PC-3 (cell line): ENCODE results near the gene POLR2E. TPM values are rescaled to one million over a fixed set of nuclear protein-coding genes. Genes with fewer than 3 reads are reported as not detected.
A peak's percentile ranks its signal among the peaks of the same experiment; 100 is the strongest.

ENCODE experiments used
- ATAC-seq: fragments of 200-7000 bp; cut with Tn5 transposase; 2 replicates; pipeline ENCODE4 v1.9.1; 2020; ENCODE audit warnings: mild to moderate bottlenecking, moderate library complexity
- BruUV-seq: library from RNA; stranded (reverse); fragments of 400-500 nt; replicated peaks from 2 replicates; lab custom pipeline; 2021; lab: Mats Ljungman, UMichigan
- CTCF ChIA-PET: fragments of 300-600 bp; sonication (Branson Sonifier 250); formaldehyde crosslinking; loops from one replicate; lab custom pipeline; 2022; ENCODE audit warnings: antibody characterized with exemption; lab: Charles Lee
- POLR2A ChIA-PET: fragments of 300-600 bp; sonication (Branson Sonifier 250); formaldehyde crosslinking; loops from one replicate; lab custom pipeline; 2022; ENCODE audit warnings: antibody characterized with exemption; ENCODE audit not compliant: unreplicated experiment; lab: Charles Lee
- DNase-seq: peaks from one replicate; pipeline ENCODE4 v3.0.0-alpha.2; 2015
- H2AFZ ChIP-seq: fragments of 300-600 bp; sonication (generic); 2 replicates; pipeline ENCODE4 v1.6.0; 2016; ENCODE audit warnings: antibody characterized with exemption, low read length
- H3F3A ChIP-seq: fragments of 300-600 bp; sonication (generic); one replicate; pipeline ENCODE4 v1.6.0; 2017; ENCODE audit warnings: antibody characterized with exemption, low read length, control low read depth, mild to moderate bottlenecking; ENCODE audit not compliant: unreplicated experiment
- H3K27ac ChIP-seq: fragments of 300-600 bp; sonication (generic); 2 replicates; pipeline ENCODE4 v1.5.1; 2016; ENCODE audit warnings: mild to moderate bottlenecking, low read length
- H3K27me3 ChIP-seq: fragments of 300-600 bp; sonication (generic); 2 replicates; pipeline ENCODE4 v1.6.1; 2016; ENCODE audit warnings: low read length, mixed read lengths
- H3K36me3 ChIP-seq: fragments of 300-600 bp; sonication (generic); 2 replicates; pipeline ENCODE4 v1.6.1; 2016; ENCODE audit warnings: low read depth, mixed run types, low read length, mixed read lengths
- H3K4me1 ChIP-seq: fragments of 300-600 bp; sonication (generic); 2 replicates; pipeline ENCODE4 v1.5.1; 2016; ENCODE audit warnings: low read length; ENCODE audit not compliant: insufficient read depth
- H3K4me2 ChIP-seq: fragments of 300-600 bp; sonication (generic); 2 replicates; pipeline ENCODE4 v1.6.0; 2016; ENCODE audit warnings: low read length
- H3K4me3 ChIP-seq: fragments of 300-600 bp; sonication (generic); 2 replicates; pipeline ENCODE4 v1.5.1; 2016; ENCODE audit warnings: mild to moderate bottlenecking, low read length, mixed read lengths
- H3K79me2 ChIP-seq: fragments of 300-600 bp; sonication (generic); 2 replicates; pipeline ENCODE4 v1.6.1; 2017; ENCODE audit warnings: low read length, mixed read lengths
- H3K9ac ChIP-seq: fragments of 300-600 bp; sonication (generic); 2 replicates; pipeline ENCODE4 v1.6.0; 2016; ENCODE audit warnings: mild to moderate bottlenecking, low read length
- H3K9me2 ChIP-seq: fragments of 300-600 bp; sonication (generic); replicated peaks from 2 replicates; pipeline ENCODE4 v1.6.1; 2016; ENCODE audit warnings: mixed run types, low read length, mixed read lengths
- H3K9me3 ChIP-seq: fragments of 300-600 bp; sonication (generic); 2 replicates; pipeline ENCODE4 v1.6.1; 2016; ENCODE audit warnings: low read length, mixed read lengths
- H4K20me1 ChIP-seq: fragments of 300-600 bp; sonication (generic); 2 replicates; pipeline ENCODE4 v1.6.1; 2016; ENCODE audit warnings: low read length, mixed read lengths
- EZH2 ChIP-seq: fragments of 300-600 bp; sonication (generic); IDR thresholded peaks from one replicate; pipeline ENCODE4 v1.6.1; 2017; ENCODE audit warnings: antibody characterized with exemption, mild to moderate bottlenecking, low read length; ENCODE audit not compliant: unreplicated experiment
- EZH2phosphoT487 ChIP-seq: fragments of 300-600 bp; sonication (generic); IDR thresholded peaks from 2 replicates; pipeline ENCODE4 v1.6.1; 2018; ENCODE audit warnings: mild to moderate bottlenecking, antibody characterized with exemption, low read length, borderline replicate concordance
- intact Hi-C: fragments of 100-400 bp; cut with micrococcal nuclease; formaldehyde crosslinking; loops from 2 replicates; pipeline ENCODE4 v1.9.0; 2023
- total RNA-seq: library from RNA; depleted of rRNA; stranded (reverse); fragments of >200 nt; gene quantifications from 2 replicates; pipeline ENCODE4 v1.2.3, GENCODE V29; 2014
- TF ChIP-seq, protein P1 (sequence below): fragments of 300-600 bp; sonication (generic); conservative IDR thresholded peaks from 2 replicates; pipeline ENCODE4 v1.5.1; 2017; ENCODE audit warnings: antibody characterized with exemption, low read depth, mild to moderate bottlenecking, low read length

POLR2E gene
- total RNA-seq, 1 experiment from 2014 or later, result 375 TPM

DNA sequence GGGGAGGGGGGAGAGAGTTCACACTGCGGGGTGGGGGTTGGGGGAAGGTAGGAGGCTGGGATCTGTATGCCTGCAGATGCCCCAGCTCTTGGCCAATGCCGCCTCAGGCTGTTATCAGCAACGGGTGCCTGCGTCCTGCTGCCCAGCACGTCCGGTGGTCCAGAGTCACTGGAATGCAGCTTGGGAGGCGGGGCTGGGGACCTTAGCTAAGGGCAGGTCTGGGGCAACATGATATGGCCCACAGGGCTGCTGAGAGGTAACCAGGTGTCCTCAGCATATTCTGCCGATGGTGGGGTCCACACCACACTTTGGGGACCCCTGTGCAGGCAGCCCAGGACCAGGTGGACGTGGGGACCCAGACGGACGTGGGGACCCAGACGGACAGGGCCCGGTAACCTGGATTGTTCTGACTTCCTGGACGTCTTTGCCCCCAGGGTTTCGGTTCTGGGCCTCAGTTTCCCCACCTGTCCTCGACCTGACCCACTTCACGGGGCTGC, 28.9 kb downstream of the POLR2E start:
- Histone ChIP-seq H3K4me2 (peak overlapping the region; percentile 87), H3K36me3 (no peaks in the 10 kb centered on the region), H3K27ac (no peak overlapping the region), H3K79me2 (0 out of 2 replicates have a peak, but pooled peaks cover 4% of the 10 kb centered on the region), H3K27me3 (no peaks in the 10 kb centered on the region), H3K4me1 (peaks cover 18% of the 10 kb centered on the region), H4K20me1 (no peaks in the 10 kb centered on the region), H3K9ac (no peak overlapping the region; the same call in 1 of the 2 replicates), H3K9me3 (no peaks in the 10 kb centered on the region), H2AFZ (no peak overlapping the region), H3K4me3 (peak overlapping the region; percentile 73), H3K9me2 (no peaks in the 10 kb centered on the region), H3F3A (no peaks in the 10 kb centered on the region)
- TF ChIP-seq EZH2 (no peak), EZH2phosphoT487 (no peak)
- TF ChIP-seq, protein P1, sequence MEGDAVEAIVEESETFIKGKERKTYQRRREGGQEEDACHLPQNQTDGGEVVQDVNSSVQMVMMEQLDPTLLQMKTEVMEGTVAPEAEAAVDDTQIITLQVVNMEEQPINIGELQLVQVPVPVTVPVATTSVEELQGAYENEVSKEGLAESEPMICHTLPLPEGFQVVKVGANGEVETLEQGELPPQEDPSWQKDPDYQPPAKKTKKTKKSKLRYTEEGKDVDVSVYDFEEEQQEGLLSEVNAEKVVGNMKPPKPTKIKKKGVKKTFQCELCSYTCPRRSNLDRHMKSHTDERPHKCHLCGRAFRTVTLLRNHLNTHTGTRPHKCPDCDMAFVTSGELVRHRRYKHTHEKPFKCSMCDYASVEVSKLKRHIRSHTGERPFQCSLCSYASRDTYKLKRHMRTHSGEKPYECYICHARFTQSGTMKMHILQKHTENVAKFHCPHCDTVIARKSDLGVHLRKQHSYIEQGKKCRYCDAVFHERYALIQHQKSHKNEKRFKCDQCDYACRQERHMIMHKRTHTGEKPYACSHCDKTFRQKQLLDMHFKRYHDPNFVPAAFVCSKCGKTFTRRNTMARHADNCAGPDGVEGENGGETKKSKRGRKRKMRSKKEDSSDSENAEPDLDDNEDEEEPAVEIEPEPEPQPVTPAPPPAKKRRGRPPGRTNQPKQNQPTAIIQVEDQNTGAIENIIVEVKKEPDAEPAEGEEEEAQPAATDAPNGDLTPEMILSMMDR, result no peak
- peak; percentile 11 for ATAC-seq
- intact Hi-C loops, result loop anchor here (5.0 kb wide), 1 partner anchor 36 kb away; the partner anchor contains the start of gene GPX4
- CTCF ChIA-PET, result no interaction called here
- peak; percentile 57 for DNase-seq
- POLR2A ChIA-PET, result no interaction called here
- BruUV-seq, result no TSS peak

DNA sequence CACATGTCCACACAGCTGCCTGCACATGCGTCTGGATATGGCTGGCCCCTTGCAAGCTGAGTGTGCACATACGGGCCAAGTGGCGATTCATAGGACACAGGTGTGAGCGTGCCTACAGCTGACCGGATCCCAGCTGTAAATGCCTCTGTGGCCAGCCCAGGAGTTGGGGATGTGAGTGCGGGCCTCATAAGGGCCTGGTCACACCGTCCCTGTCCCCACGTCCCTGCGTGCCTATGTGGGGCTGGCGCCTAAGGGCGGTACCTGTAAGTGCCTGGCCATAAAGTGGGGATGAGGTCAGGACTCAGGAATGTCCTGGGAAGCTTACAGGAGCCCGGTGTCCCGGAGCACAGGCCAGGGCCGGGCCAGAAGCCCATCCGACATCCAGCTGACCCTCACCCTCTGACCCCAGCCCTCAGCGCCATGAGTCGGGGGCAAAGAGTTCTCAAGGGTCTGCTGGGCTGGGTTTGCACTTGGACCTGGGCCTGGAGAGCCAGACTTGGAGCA, 29.5 kb downstream of the POLR2E start:
- no peaks in the 10 kb centered on the region for H3K9me3 ChIP-seq
- intact Hi-C loops, result loop anchor here (5.0 kb wide), 1 partner anchor 37 kb away; the partner anchor contains the start of gene GPX4
- DNase-seq (peak; percentile 72), ATAC-seq (peak; percentile 68)
- H2AFZ ChIP-seq, result no peak overlapping the region
- 0 out of 2 replicates have a peak, but pooled peaks cover 4% of the 10 kb centered on the region for H3K79me2 ChIP-seq
- no TSS peak for BruUV-seq
- no peak overlapping the region for H3K9ac ChIP-seq
- no peaks in the 10 kb centered on the region for H3F3A ChIP-seq
- no peaks in the 10 kb centered on the region for H3K9me2 ChIP-seq
- ChIA-PET POLR2A (interaction anchor here (0.6 kb wide), 2 partner anchors 10 to 82 kb away, joined by 3 to 5 read pairs; partner anchors contain the start of gene WDR18), CTCF (no interaction called here)
- peak overlapping the region; percentile 53 for H3K27ac ChIP-seq
- no peaks in the 10 kb centered on the region for H3K27me3 ChIP-seq
- H3K36me3 ChIP-seq, result no peaks in the 10 kb centered on the region
- peaks cover 18% of the 10 kb centered on the region for H3K4me1 ChIP-seq
- peak overlapping the region; percentile 73; the same call in 1 of the 2 replicates for H3K4me3 ChIP-seq
- peak overlapping the region; percentile 87 for H3K4me2 ChIP-seq
- no peaks in the 10 kb centered on the region for H4K20me1 ChIP-seq
- TF ChIP-seq EZH2 (no peak), EZH2phosphoT487 (no peak)
- TF ChIP-seq, protein P1, result no peak
